DMS114 treated with DMSO at 0.1 percent for 48 hours (cell line): Measurements from ENCODE around the gene RPAIN.
"Not testable (repeated sequence)": the region's sequence is repeated elsewhere in the genome, so short reads cannot be mapped to it uniquely, and the experiment has no call there.

Experiments used
- DNase-seq: peaks from one replicate; lab custom pipeline; 2025; ENCODE audit not compliant: unreplicated experiment; lab: John Stamatoyannopoulos, UW

Gene RPAIN

GRCh38 chr17:5429191-5429887, 9.4 kb downstream of the RPAIN start:
- DNase-seq, result no peak

GRCh38 chr17:5430413-5430999, 10.5 kb downstream of the RPAIN start:
- DNase-seq, result no peak

GRCh38 chr17:5431234-5431633, 11.3 kb downstream of the RPAIN start:
- DNase-seq, result not testable (repeated sequence)

GRCh38 chr17:5431949-5432556, 12.1 kb downstream of the RPAIN start:
- no peak for DNase-seq

- DNase-seq, result no peak
These were observed 15.0 kb downstream of the RPAIN start for GRCh38 chr17:5434984-5435383.

- not testable (repeated sequence) for DNase-seq
These were observed 15.9 kb downstream of the RPAIN start for GRCh38 chr17:5435781-5436315.

- DNase-seq, result no peak
These were observed 17.8 kb downstream of the RPAIN start for GRCh38 chr17:5437721-5438317.

- DNase-seq, result peak; percentile 84
These were observed 18.9 kb downstream of the RPAIN start, which contains the start of gene C1QBP for GRCh38 chr17:5438716-5439445. TSS of gene C1QBP (minus strand) at chr17:5439155. CDS start at chr17:5439073, 82 bp downstream.

GRCh38 chr17:5439446-5439764, 19.4 kb downstream of the RPAIN start:
- DNase-seq, result no peak

GRCh38 chr17:5443728-5444127, 23.7 kb downstream of the RPAIN start:
- DNase-seq, result no peak

- DNase-seq, result no peak
These were observed 24.2 kb downstream of the RPAIN start for GRCh38 chr17:5444209-5444608.

- no peak for DNase-seq
These were observed 26.8 kb downstream of the RPAIN start for GRCh38 chr17:5446786-5447185.

GRCh38 chr17:5464717-5465507, 44.9 kb downstream of the RPAIN start:
- no peak for DNase-seq

- no peak for DNase-seq
These were observed 46.3 kb downstream of the RPAIN start for GRCh38 chr17:5466295-5466694.

GRCh38 chr17:5467416-5467815, 47.4 kb downstream of the RPAIN start:
- no peak for DNase-seq

GRCh38 chr17:5468075-5468473, 48.1 kb downstream of the RPAIN start:
- DNase-seq, result no peak

- no peak for DNase-seq
These were observed 52.5 kb downstream of the RPAIN start for GRCh38 chr17:5472511-5472910.

GRCh38 chr17:5473906-5474305, 53.9 kb downstream of the RPAIN start:
- no peak for DNase-seq

- no peak for DNase-seq
These were observed 59.0 kb downstream of the RPAIN start for GRCh38 chr17:5478992-5479391.

- no peak for DNase-seq
These were observed 61.0 kb downstream of the RPAIN start for GRCh38 chr17:5480962-5481361.
